ENCODE data around the gene GPC1. TPM values are rescaled to one million over a fixed set of nuclear protein-coding genes. Genes with fewer than 3 reads are reported as not detected.

The GPC1 gene
- total RNA-seq, 1 experiment from 2014 or later, result 38.9 TPM

DNA sequence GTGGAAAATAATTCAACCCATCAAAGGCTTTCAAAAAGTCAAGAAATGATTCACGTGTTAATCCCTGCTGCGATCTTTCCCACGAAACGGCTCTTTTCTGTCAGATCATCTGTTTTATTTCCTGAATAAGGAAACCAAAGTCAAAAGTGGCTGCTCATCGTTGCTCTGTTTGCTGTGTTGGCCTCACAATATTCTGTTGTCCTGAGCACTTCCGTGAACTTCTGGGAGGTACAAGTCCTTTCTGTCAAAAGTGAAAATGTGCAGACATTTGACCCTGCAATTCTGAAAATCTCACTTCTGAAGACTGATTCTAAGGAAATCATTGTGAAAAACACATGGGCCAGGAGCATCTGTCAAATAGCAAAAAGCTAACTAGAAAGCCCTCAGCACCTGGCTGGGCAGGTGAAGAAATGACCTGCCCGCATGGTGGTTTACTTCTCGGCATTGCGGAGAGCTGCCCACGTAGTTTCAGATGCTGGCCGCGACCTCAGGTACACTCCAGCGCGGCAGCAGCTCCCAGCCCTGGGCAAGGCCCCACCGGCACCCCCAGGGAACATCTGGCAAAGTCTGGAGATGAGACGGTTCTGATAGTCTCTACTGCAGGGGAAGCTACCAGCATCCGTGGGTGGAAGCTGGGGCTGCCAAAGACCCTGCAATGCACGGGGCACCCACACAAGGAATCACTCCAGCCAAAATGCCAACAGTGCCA is 31.9 kb upstream of the GPC1 start:
- TF ChIP-seq CTCF (IDR thresholded peaks at IDR 0.05; ENCODE audit: unreplicated experiment), result no peak
- BruUV-seq (replicated peaks), result no TSS peak
- H3K27ac Mint-ChIP-seq (ENCODE audit: low read depth, unreplicated experiment), result no peak overlapping the region

DNA sequence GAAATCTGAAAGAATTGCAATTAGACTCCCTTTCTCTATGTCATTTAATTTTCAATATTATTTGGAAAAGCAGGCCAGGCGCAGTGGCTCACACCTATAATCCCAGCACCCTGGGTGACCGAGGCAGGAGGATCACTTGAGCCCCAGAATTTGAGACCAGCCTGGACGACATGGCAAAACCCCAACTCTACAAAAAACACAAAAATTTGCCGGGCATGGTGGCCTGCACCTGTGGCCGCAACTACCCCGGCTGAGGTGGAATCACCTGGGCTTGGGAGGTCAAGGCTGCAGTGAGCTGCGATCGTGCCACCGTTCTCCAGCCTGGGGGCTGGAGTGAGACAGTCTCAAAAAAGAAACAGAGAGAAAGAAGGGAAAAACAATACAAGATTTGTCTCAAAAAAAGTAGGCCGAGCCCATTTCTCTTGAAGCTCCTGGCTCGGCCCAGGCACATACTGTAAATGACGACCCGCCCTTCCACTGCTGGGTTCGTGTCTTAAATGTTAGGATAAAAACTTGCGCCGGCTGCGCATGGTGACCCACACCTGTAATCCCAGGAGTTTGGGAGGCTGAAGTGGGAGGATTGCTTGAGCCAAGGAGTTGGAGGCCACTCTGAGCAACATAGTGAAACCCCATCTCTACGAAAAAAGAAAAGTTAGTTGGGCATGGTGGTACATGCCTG is 31.1 kb upstream of the GPC1 start:
- ChIA-PET CTCF (no interaction called here), POLR2A (no interaction called here)
- DNase-seq (ENCODE audit: unreplicated experiment), result no peak
- Mint-ChIP-seq H3K4me1 (ENCODE audit: insufficient read depth, unreplicated experiment) (no peaks in the 10 kb centered on the region), H3K4me3 (ENCODE audit: unreplicated experiment) (no peak overlapping the region), H3K27me3 (ENCODE audit: insufficient read depth, unreplicated experiment) (peaks cover 5% of the 10 kb centered on the region), H3K36me3 (ENCODE audit: insufficient read depth, unreplicated experiment) (no peaks in the 10 kb centered on the region), H3K27ac (ENCODE audit: low read depth, unreplicated experiment) (no peak overlapping the region), H3K9me3 (ENCODE audit: unreplicated experiment) (no peaks in the 10 kb centered on the region)
- no TSS peak for BruUV-seq (replicated peaks)
- intact Hi-C loops (cut with micrococcal nuclease), result no loop called here
- no peak for TF ChIP-seq CTCF (IDR thresholded peaks at IDR 0.05; ENCODE audit: unreplicated experiment)

More for the DNA sequence above, 31.9 kb upstream of the GPC1 start:
- CTCF ChIA-PET, result no interaction called here
- Mint-ChIP-seq H3K4me1 (ENCODE audit: insufficient read depth, unreplicated experiment) (no peaks in the 10 kb centered on the region), H3K27me3 (ENCODE audit: insufficient read depth, unreplicated experiment) (no peaks in the 10 kb centered on the region), H3K36me3 (ENCODE audit: insufficient read depth, unreplicated experiment) (no peaks in the 10 kb centered on the region), H3K9me3 (ENCODE audit: unreplicated experiment) (no peaks in the 10 kb centered on the region), H3K4me3 (ENCODE audit: unreplicated experiment) (no peak overlapping the region)
- intact Hi-C loops (cut with micrococcal nuclease), result no loop called here
- no peak for DNase-seq (ENCODE audit: unreplicated experiment)
- POLR2A ChIA-PET, result no interaction called here

- Mint-ChIP-seq H3K9me3 (ENCODE audit: unreplicated experiment) (no peaks in the 10 kb centered on the region), H3K4me1 (ENCODE audit: insufficient read depth, unreplicated experiment) (no peaks in the 10 kb centered on the region), H3K36me3 (ENCODE audit: insufficient read depth, unreplicated experiment) (no peaks in the 10 kb centered on the region), H3K27me3 (ENCODE audit: insufficient read depth, unreplicated experiment) (peaks cover 13% of the 10 kb centered on the region), H3K4me3 (ENCODE audit: unreplicated experiment) (no peak overlapping the region), H3K27ac (ENCODE audit: low read depth, unreplicated experiment) (no peak overlapping the region)
- ChIA-PET CTCF (no interaction called here), POLR2A (no interaction called here)
- DNase-seq (ENCODE audit: unreplicated experiment), result no peak
- intact Hi-C loops (cut with micrococcal nuclease), result no loop called here
- BruUV-seq (replicated peaks), result no TSS peak
- no peak for TF ChIP-seq CTCF (IDR thresholded peaks at IDR 0.05; ENCODE audit: unreplicated experiment)
Measured at GRCh38 chr2:240405133-240405532, 30.3 kb upstream of the GPC1 start.

- Mint-ChIP-seq H3K27ac (ENCODE audit: low read depth, unreplicated experiment) (no peak overlapping the region), H3K27me3 (ENCODE audit: insufficient read depth, unreplicated experiment) (peaks cover 20% of the 10 kb centered on the region), H3K9me3 (ENCODE audit: unreplicated experiment) (no peaks in the 10 kb centered on the region), H3K4me1 (ENCODE audit: insufficient read depth, unreplicated experiment) (no peaks in the 10 kb centered on the region), H3K4me3 (ENCODE audit: unreplicated experiment) (no peak overlapping the region), H3K36me3 (ENCODE audit: insufficient read depth, unreplicated experiment) (no peaks in the 10 kb centered on the region)
- no peak for DNase-seq (ENCODE audit: unreplicated experiment)
- ChIA-PET POLR2A (no interaction called here), CTCF (no interaction called here)
- intact Hi-C loops (cut with micrococcal nuclease), result no loop called here
- no TSS peak for BruUV-seq (replicated peaks)
- TF ChIP-seq CTCF (IDR thresholded peaks at IDR 0.05; ENCODE audit: unreplicated experiment), result no peak
Measured at GRCh38 chr2:240405684-240406313, 29.7 kb upstream of the GPC1 start.

All from MCF 10A (cell line).